Activated CD4-positive, alpha-beta memory T cell treated with anti-CD3 and anti-CD28 coated beads for 36 hours (primary cell): ENCODE data around the gene HOXB3. TPM values are rescaled to one million over a fixed set of nuclear protein-coding genes. Genes with fewer than 3 reads are reported as not detected.

Experiments
- CTCF ChIA-PET: fragments of 350-600 bp; sonication (Branson Sonifier 250); formaldehyde crosslinking; loops from one replicate; lab custom pipeline; 2021; ENCODE audit warnings: antibody characterized with exemption, inconsistent platforms; lab: Charles Lee
- POLR2A ChIA-PET: fragments of 350-600 bp; sonication (Branson Sonifier 250); formaldehyde crosslinking; loops from one replicate; lab custom pipeline; 2021; ENCODE audit warnings: antibody characterized with exemption; lab: Charles Lee
- DNase-seq: peaks from one replicate; pipeline ENCODE4 v3.0.0-alpha.2; 2020
- H3K27ac Mint-ChIP-seq: one replicate; pipeline ENCODE4 v1.8.0; 2021; ENCODE audit warnings: mixed read lengths
- H3K27me3 Mint-ChIP-seq: one replicate; pipeline ENCODE4 v1.8.0; 2021; ENCODE audit warnings: mixed read lengths
- H3K36me3 Mint-ChIP-seq: one replicate; pipeline ENCODE4 v1.8.0; 2021; ENCODE audit warnings: mixed read lengths
- H3K4me1 Mint-ChIP-seq: one replicate; pipeline ENCODE4 v1.8.0; 2021; ENCODE audit warnings: low read depth, mixed read lengths
- H3K4me3 Mint-ChIP-seq: one replicate; pipeline ENCODE4 v1.8.0; 2021; ENCODE audit warnings: mild to moderate bottlenecking, mixed read lengths
- H3K9me3 Mint-ChIP-seq: one replicate; pipeline ENCODE4 v1.8.0; 2021; ENCODE audit warnings: mixed read lengths
- intact Hi-C: fragments of 100-400 bp; cut with micrococcal nuclease; formaldehyde crosslinking; loops from one replicate; pipeline ENCODE4 v1.15.1; 2023
- microRNA-seq: library from miRNA; unstranded; fragments of <30 nt; microRNA quantifications from one replicate; pipeline ENCODE4 v1.2.0, GENCODE V29; 2022; ENCODE audit warnings: borderline number of aligned reads, borderline microRNAs expressed, borderline replicate concordance
- total RNA-seq, 2 experiments: library from RNA; stranded (reverse); gene quantifications; one replicate each; pipeline ENCODE4 v1.2.3, GENCODE V29; 2021

Gene HOXB3
- total RNA-seq, 2 experiments from 2014 or later: 2.6 TPM

GRCh38 chr17:48500435-48501426 lies 89.3 kb downstream of the HOXB3 start:
- Mint-ChIP-seq H3K4me1 (peaks cover 7% of the 10 kb centered on the region), H3K27me3 (peaks cover 3% of the 10 kb centered on the region), H3K27ac (no peak overlapping the region), H3K9me3 (no peaks in the 10 kb centered on the region), H3K4me3 (no peak overlapping the region), H3K36me3 (no peaks in the 10 kb centered on the region)
- ChIA-PET CTCF (interaction anchor here (0.9 to 1.4 kb wide), 4 partner anchors 8 to 93 kb away, joined by 4 to 6 read pairs (median 5); partner anchors contain the start of gene HOXB5), POLR2A (no interaction called here)
- intact Hi-C loops: no loop called here
- DNase-seq: no peak

- ChIA-PET CTCF (no interaction called here), POLR2A (interaction anchor here (0.6 kb wide), 1 partner anchor 11 kb away, joined by 4 read pairs; no protein-coding TSS in a partner anchor)
- Mint-ChIP-seq H3K27me3 (peaks cover 3% of the 10 kb centered on the region), H3K9me3 (no peaks in the 10 kb centered on the region), H3K27ac (no peak overlapping the region), H3K4me1 (no peaks in the 10 kb centered on the region), H3K4me3 (no peak overlapping the region), H3K36me3 (no peaks in the 10 kb centered on the region)
- intact Hi-C loops: loop anchor here (2.0 kb wide), 1 partner anchor 63 kb away; no protein-coding TSS in a partner anchor
- DNase-seq: no peak
Observed at GRCh38 chr17:48499735-48500434, 90.2 kb downstream of the HOXB3 start.

GRCh38 chr17:48499248-48499647 lies 90.8 kb downstream of the HOXB3 start:
- H3K36me3 Mint-ChIP-seq: no peaks in the 10 kb centered on the region
- no peak for DNase-seq
- POLR2A ChIA-PET: interaction anchor here (0.6 kb wide), 1 partner anchor 12 kb away, joined by 4 read pairs; no protein-coding TSS in a partner anchor
- H3K4me1 Mint-ChIP-seq: no peaks in the 10 kb centered on the region
- H3K27ac Mint-ChIP-seq: no peak overlapping the region
- CTCF ChIA-PET: no interaction called here
- H3K27me3 Mint-ChIP-seq: peaks cover 6% of the 10 kb centered on the region
- H3K9me3 Mint-ChIP-seq: no peaks in the 10 kb centered on the region
- no peak overlapping the region for H3K4me3 Mint-ChIP-seq
- intact Hi-C loops: loop anchor here (2.0 kb wide), 1 partner anchor 64 kb away; no protein-coding TSS in a partner anchor

Small RNA genes within 50 kb of the gene (microRNA-seq; reads per million reads assigned to microRNA genes)
- gene MIR196A1: not detected

Other genes with a start within 250 kb of the HOXB3 start
- gene SKAP1, start 160.0 kb downstream of the HOXB3 start, total RNA-seq: 10 to 100 TPM; 71.7 to 77.6 TPM
- gene HOXB1, start 59.2 kb downstream of the HOXB3 start, total RNA-seq: not detected
- 10 to 100 TPM; 13.3 to 16.8 TPM for gene HOXB2, start 45.1 kb downstream of the HOXB3 start, total RNA-seq
- gene HOXB4, start 11.9 kb downstream of the HOXB3 start, total RNA-seq: 1 to 10 TPM; 2.3 TPM
- not detected for gene HOXB5, start 3.5 kb upstream of the HOXB3 start, total RNA-seq
- under 1 TPM; 0.21 to 0.22 TPM for gene HOXB6, start 14.7 kb upstream of the HOXB3 start, total RNA-seq
- under 1 TPM; 0.36 to 0.44 TPM for gene HOXB7, start 20.8 kb upstream of the HOXB3 start, total RNA-seq
- not detected for gene HOXB8, start 25.1 kb upstream of the HOXB3 start, total RNA-seq
- gene HOXB9, start 36.1 kb upstream of the HOXB3 start, total RNA-seq: 1 to 10 TPM; 1.4 to 1.5 TPM
- not detected for gene PRAC1, start 132.3 kb upstream of the HOXB3 start, total RNA-seq
- gene PRAC2, start 132.9 kb upstream of the HOXB3 start, total RNA-seq: not detected
- gene HOXB13, start 138.5 kb upstream of the HOXB3 start, total RNA-seq: not detected
- not detected for gene TTLL6, start 227.0 kb upstream of the HOXB3 start, total RNA-seq
- 10 to 100 TPM; 65.1 to 72.1 TPM for gene CALCOCO2, start 240.8 kb upstream of the HOXB3 start, total RNA-seq